Stimulated activated naive CD4-positive, alpha-beta T cell (primary cell): ENCODE measurements around the gene TNFAIP8L2.

Experiments
- DNase-seq, 6 experiments: peaks; one replicate each; lab custom pipeline; 2025; lab: John Stamatoyannopoulos, UW

TNFAIP8L2 gene

DNA sequence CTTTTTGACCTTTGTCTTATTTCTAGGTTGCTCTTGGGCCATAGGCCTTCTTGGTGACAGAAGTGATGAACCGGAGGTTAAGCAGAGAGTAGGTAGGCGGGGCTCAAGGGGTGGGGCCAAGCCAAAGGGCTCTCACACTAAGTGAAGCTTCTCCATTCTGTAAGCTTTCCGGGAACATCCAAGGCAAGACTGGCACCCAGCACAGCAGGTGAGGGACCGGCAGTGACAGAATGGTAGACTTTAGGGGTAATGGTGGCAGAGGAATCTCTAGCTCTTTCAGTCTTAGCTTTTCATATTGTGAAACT is at the start of gene TNFAIP8L2:
TNFAIP8L2 (plus strand) TSS at position 135 of the 305 bp plus-strand sequence. CDS start 2,049 bp downstream, outside the sequence.
- DNase-seq = peak; percentile 45 to 78 (median 50)

DNA sequence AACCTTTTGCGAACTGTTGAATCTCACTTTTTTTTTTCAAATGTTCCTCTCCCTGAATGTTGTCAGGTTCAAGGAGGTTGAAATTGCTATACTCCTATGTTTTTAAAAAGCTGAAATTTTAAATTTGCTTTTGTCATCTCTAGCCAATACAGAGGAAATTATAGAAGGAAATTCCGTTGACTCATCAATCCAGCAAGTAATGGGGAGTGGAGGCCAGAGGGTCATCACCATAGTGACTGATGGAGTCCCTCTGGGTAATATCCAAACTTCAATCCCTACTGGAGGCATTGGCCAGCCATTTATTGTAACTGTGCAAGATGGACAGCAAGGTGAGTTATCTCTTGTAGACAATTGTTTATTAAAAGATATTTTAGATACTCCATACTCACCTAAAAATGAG is 49.6 kb upstream of the TNFAIP8L2 start:
- DNase-seq = no peak

DNA sequence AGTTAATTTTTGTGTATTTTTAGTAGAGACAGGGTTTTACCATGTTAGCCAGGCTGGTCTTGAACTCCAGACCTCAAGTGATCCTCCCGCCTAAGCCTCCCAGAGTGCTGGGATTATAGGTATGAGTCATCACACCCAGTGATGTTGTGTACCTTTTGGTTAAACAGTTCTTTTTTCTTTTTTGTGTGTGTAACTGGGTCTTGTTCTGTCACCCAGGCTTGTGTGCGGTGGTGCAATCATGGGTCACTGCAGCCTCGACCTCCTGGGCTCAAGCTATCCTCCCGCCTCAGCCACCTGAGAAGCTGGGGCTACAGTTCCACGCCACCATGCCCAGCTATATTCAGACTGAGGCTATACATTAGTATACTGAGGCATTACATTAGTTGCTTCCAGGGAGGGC is 48.1 kb upstream of the TNFAIP8L2 start:
- no peak for DNase-seq

DNA sequence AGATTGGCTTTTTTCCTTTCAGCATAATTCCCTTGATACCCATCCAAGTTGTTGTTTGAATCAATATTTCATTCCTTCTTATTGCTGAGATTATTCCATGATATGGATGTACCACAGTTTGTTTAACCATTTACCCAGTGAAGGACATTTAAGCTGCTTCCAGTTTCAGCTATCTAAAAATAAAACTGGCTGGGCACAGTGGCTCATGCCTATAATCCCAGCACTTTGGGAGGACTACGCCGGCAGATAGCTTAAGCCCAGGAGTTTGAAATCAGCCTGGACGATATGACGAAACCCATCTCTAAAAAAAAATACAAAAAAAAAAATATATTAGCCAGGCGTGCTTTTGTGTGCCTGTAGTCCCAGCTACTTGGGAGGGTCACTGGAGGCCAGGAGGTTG is 42.6 kb upstream of the TNFAIP8L2 start:
- DNase-seq = no peak

DNA sequence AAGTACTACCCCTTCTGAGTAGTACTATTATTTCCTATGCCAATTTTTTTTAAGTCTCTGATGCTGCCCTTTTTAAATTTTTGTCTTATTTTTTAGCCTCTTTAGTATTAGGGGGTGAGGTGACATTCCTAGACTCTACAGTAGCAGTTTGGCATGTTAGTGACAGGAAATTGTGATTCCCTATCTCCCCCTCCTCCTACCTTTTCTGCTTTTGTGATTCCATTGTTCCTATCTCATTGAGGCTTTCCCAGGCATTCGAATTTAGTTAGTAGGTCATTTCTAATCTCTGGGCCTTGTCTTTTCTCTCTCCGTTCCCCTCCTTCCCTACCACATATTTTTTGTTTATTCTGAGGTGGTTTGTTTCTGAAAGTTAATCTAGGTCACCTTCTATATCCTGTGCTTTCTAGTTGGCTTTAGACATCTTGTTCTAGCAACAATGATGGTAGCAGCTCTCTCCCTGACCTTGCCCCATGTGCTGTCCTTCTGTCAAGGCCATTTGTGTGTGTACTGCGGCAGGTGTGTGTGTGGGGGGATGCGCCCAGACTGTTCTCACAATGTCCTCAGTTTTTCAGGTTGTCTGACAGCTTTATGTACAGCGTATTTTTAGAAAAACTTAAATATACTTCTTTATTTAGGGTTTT is 31.6 kb upstream of the TNFAIP8L2 start:
- no peak for DNase-seq

DNA sequence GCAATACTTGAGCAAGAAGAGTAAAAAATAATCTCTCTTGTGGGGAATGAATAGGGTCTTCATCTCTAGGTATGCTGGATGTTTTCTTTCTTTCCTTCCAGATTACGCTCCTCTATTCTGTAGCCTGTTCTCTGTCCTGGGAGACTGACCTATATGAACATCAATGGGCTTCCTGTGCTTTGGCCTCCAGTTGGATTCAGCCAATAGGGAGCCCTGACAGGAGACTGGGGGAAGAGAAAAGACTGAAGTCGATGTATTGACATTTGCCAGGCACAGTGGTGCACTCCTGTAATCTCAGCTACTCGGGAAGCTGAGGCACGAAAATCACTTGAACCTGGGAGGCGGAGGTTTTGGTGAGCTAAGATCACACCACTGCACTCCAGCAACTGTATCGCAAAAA is 27.6 kb upstream of the TNFAIP8L2 start:
- DNase-seq = no peak

DNA sequence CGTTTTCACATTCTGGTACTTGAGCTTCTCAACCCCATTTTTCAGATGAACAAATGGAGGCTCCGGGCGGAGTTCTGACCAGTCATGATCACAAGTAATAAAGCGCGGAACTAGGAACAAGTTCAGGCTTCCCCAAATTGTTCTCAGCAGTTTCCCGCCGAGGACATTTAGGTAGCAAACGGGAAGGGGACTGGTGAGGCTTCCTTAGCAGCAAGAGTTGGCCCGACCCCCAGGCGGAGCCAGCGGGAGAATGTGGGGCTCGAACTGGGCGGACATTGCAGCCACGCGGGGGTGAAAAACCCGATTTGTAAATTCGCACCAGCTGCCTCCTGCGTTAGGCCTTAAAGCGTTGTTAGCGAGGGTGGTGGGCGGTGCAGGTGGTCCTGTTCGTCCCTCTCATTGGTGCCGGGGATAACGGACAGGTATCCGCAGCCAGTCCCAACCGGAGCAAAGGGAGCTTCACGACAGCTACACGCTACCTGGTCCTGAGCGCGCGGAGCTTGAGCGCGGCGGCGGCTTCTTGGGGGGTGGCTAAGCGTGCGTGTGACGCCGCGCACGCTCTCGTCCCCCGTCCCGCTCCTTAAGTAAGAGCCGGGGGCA is 25.4 kb upstream of the TNFAIP8L2 start:
- peak; percentile 67 to 87 (median 83) for DNase-seq

DNA sequence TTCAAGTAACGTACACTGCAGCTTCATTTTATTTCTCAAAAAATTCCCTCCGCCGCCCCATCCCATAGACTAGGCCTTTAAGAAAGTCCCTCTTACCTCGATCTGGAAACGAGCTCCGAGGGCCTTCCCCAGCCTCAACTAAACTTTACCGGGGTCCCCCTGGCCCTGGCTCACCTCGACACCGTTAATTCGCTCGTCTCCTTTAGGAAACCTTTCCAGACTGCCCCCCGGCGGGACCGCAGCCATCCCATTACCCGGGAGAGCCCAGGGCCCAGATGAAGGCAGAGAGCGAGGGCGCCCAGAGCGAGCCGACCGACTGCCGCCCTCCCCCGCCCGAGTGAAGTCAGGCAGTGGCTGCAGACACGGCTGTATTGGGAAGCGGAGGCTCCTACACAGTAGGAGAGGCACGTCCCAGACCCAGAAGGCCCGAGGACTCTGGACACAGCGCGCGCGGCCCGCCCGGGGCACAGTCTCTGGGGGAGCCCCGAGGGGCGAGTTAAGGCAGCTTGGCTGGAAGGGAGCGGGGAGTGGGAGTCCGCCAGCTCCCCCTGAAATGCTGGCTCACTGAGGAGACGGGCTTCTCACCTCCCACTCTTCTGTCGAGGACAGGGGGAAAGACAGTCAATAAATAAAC is 24.6 kb upstream of the TNFAIP8L2 start:
- no peak for DNase-seq

DNA sequence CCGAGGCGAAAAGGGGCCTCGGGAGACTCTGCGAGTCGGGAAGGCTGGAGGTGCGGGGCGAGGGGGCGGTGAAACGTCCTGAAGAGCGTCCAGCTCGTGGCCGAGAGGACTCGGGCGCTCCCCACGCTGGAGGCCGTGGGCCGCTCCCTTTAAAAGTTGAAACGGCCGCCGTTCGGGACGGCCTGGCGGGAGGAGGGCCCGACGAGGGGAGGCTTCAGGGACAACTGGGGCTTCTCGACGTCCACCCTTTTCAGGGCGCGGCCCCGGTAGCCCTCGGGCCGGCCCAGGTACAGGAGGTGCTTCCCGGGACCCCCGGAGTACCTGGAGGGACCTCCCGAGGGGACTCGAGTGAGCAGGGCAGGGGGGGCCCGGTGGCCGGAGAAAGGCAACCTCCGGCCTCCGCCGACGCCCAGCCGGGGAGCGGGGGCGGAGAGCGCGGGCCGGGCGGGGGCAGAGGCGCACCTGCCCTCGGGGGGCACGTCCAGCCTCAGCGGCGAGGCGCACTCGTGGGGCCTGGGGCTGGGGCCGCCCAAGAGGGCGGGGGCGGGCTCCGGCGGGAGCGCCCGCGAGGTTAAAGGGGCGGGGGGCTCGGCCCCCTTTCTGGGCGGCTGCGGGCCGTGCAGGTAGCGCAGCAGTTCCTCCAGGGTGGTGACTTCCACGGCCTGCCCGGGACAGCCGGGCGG is 24.0 kb upstream of the TNFAIP8L2 start:
- no peak for DNase-seq

DNA sequence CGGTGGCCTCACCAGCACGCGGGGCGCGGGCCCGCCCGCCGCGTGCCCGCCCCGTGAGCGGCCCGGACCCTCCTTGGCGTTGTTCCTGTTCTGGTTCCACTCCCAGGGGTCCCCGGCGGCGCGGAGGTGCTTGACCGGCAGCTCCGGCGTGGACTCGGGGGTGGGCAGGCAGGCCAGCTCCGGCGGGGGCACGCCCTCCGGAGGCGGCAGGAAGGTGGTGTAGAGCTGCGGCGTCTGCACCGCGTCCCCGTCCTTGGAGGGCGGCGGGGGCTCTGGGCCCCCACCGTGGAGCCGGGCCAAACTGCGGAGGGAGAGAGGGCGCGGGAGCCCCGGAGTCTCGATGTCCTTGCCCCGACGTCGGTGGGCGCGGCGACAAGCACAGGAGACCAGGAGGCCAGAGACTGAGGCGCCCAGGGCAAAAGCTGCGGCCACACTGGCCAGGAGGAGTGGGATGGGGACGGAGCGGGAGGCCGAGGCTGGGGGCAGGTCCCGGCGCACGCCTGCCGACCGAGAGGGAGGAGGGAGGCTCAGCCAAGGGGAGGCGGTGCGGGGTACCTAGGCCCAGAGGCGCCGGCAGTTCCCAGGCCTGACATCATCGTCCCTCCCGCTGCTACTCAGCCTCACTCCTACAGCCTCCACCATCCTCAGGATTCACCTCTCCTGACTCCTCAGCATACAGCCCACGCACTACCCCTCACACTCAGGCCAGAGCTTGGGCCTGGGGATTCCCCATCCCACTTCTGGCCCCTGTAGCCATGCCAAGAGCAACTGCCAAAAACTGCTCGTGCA is 23.2 kb upstream of the TNFAIP8L2 start:
- no peak for DNase-seq

DNA sequence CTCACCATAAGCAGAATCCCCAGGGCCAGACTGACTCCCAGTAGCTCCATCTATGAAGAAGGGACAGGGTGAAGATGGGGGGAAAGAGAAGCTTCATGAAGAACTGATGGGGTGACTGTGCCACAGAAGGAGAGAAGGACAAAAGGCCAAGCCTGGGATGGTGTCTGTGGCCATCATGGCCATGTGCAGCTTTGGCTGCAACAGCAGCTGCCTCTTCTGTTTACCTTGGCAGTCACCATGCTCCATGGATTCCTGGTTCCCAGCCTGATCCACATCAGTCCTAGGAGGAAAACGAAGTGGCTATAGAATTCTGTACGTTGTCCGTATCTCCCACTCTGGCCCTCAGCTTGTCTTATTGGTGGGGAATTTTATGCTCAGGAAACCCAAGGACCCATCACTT is 22.1 kb upstream of the TNFAIP8L2 start:
- no peak for DNase-seq

DNA sequence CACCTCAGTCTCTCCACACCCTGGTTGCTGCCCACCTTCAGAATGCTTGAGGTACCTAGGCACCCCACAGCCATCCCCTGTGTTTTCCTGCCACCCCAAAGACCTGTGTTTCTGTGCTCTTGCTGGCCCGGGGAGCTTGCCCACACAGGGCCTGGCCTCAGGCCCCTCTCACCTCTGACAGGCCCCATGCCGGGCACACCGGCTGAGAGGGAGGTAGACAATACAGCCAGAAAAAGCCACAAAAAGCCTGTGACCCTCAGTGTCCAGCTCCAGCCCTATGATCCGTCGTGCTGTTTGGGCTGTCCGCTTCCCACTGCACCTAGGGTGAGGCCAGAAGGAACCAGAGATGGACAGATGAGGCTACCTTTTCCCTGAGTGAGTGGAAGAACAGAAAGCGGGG is 21.5 kb upstream of the TNFAIP8L2 start:
- DNase-seq = no peak

DNA sequence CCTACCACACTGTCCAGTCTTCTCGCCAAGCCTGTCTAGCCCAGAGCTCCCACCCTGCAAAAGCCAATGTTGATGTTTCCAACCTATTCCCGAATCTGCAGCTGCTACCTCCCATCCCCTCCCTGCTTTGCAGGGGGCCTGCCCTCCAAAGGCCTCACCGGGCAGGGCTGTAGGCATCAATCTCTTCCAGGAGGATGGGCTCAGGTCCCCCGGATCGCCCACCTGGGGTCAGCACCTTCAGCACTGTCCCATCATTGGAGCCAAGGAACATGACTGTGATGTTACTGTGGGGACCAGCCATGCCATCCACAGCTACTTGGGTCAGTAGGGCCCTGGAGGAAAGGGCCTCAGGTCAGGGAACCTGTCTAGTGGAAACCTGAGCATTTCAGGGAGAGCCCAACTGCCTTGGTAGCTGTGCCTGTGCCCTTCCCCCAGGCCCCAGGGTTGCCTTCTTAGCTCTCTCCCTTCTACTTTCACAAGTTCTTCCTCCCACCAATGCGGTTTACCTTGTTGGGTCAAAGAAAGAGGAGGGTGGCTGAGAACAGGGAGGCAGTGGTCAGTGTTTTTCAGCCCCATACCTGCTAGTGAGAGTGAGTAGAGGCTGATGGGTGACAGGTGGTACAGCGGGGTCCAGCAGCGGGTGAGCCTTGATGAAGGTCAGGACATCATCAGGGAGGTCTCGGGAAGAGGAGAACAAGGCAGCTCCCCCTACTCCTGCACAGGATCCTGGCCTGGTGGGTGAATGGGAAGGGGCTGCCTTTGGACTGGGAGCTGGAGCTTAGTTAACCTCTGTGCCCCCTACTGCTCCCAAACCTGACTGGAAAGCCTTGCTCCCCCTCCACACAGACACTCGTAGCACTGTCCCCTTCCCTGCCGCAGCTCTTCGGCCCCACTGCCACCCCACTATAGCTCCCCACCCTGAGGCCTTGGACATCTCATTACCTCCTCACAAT is 20.7 kb upstream of the TNFAIP8L2 start:
- DNase-seq = no peak

DNA sequence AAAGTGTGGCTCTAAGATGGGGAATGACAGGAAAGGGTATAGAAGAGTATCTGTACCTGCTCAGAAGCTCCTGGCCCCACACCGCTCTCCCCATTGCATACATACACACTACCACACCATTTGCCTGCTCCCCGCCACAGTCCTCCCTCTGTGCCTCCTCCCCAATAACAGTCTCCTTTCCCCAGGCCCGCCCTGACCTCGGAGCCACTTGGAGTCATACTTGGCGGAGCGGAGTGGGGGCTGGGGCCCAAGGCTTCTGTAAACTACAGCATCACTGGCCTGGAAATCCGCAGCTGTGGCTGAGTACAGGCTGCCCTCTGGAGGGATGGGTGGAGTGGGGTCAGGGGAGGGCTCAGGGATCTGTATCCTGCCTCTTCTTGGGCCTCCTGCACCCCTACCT is 18.7 kb upstream of the TNFAIP8L2 start:
- no peak for DNase-seq

DNA sequence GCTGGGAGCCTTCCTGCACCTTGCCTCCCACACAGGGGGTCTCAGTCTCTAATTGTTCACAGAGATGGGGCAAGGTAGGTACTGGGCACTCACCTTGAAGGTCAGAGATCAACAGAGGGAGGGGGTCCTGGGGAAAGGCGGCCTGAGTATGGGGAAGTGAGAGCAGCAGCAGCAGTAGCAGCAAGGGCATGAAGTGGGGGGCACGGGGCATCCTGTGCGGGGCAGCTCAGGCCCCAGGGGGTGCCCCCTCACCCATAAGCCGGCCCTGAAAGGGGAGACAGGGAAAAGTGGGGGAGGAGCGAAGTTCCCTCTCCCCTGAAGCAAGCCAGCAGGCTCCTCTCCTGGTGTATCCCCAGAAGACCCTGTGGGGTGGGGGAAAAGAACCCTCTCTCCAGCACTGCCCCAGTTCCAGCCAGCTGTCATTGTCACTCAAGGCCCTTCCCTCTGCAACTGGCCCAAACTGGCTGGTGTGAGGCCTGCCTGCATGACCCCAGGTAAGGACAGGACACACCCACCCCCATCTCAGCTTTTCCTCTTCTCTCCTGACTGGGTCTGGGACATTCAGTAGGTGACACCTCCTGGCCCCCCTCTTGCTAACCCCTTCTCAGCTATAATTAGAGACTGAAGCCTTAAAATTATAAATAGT is 13.9 kb upstream of the TNFAIP8L2 start:
- DNase-seq = no peak

DNA sequence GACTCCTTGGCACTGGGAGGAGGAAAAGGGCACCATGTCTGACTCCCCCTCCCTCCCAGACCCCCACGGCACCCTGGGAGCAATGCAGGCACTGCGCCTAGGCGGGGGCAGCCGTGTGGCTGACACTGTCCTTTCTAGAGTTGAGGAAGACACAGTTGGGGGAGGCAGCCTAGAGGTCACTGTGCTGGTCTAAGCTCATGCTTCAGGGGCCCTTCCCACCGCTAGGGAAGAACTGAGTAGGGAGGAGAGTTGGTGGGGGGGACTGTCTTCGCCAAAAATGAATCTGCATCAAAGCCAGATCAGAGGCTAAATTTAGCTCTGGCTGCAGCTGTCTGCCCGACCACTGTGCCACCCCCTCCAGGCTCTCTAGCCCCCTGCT is 13.4 kb upstream of the TNFAIP8L2 start:
- DNase-seq = no peak

DNA sequence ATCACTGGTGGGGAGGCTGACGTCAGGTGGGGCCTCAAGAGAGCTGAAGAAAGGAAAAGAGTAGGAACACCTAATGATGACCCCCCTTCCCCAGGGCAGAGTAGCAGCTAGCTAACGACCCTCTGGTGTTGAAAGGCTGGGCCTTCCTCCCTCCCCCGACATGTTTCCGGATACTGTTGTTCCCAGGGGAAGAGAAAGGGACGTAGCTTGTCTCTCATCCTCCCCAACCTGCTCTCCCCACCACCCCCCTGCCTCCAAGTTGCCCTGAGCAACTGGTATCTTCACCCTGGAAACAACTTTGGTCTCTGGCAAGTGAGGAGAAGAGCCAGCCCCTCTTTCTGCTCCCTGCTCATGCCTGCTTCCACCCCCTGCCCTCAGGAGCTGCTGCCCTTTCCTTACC is 12.5 kb upstream of the TNFAIP8L2 start:
- DNase-seq = no peak

DNA sequence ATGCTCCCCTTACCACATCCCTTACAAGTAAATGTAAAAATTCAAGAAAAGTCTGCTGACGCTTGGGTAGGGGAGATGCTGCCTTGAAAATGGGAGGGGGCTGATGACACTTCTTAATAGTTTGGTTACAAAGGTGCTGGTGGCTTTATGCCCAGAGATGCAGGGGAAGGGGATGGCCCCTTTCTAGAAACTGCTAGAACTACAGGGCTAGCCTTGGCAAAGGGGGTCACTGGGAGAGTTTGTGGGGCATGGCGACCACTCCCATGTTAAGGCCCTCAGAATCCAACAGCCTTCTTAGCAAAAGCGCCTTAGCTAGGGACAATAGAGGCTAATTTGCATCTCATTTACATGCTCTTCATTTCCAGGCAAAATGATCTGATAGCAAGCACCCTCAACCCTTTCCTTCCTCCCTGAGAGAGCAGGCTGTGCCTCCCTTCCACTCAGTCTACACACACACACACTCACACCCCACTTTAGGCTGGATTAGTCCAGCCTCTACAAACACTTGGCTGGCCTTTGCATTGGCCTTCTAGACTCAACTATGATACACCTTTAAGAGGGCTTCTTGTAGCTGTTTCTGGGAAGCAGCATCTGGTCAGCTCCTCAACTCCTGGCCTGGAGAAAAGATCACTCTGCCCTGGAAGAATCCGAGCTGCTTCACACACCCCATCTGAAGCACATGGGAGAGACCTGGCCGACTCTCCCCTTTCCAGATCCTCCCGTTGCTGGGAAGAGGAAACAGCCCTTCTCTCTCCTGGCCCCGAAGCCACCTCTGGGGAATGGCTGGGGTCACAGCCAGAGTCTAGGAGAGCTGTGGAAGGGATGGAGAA is 11.8 kb upstream of the TNFAIP8L2 start:
- DNase-seq = no peak

DNA sequence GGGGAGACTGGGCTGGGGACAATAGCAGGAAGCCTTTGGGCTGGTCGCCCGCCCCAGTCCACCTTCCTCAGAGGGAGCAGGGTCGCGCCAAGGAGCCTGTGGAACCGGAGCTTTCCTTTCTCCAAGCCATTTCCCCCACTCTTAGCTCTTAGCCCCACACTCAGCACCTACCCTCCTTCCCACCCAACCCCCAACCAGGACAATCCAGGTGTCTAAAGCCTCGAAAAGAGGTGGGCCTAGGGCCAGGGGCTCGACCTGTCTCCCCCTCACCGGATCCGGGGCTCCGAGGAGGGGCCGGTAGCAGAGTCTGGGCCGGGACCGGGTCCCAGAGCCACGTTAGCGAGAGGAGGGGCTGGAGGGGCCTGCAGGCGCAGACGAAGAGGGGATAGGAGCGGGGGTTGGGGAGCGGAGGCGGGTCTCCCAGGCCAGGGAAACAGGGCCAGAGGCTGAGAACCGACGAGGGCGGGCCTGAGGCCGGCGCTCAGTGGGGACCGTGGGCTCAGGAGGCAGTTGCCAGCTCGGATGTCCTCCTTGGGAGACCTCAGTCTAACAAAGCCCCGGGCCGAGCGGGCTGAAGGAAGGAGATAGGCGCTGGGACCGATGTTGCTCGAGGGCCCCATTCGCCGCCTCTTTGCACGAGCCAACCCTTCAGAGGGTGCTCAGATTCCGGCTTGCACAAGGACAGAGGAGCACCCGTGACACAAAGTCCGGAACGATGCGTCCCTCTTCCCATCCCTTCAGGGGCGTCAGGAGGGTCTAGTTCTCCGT is 11.0 kb upstream of the TNFAIP8L2 start:
- DNase-seq = peak in 4 of 6 experiments; percentile 11 to 37 (median 16)
